HL-60 (cell line): ENCODE measurements around the gene LANCL2.

Experiments used
- DNase-seq, 2 experiments: peaks; one replicate each; pipeline ENCODE4 v3.0.0-alpha.2; 2010 to 2020; ENCODE audit warnings: low read depth in 1 of 2, low spot score in 1 of 2
- H3K27ac ChIP-seq: fragments of 250-450 bp; sonication (Bioruptor Pico); replicated peaks from 2 replicates; pipeline ENCODE4 v1.5.1; 2020; ENCODE audit warnings: mild to moderate bottlenecking, moderate library complexity
- H3K27me3 ChIP-seq: fragments of 250-450 bp; sonication (Bioruptor Pico); 2 replicates; pipeline ENCODE4 v1.5.1; 2021; ENCODE audit warnings: mild to moderate bottlenecking, moderate library complexity; ENCODE audit not compliant: insufficient read depth, poor library complexity, severe bottlenecking
- H3K4me3 ChIP-seq: replicated peaks from 2 replicates; pipeline ENCODE4 v1.5.1; 2011; ENCODE audit warnings: mild to moderate bottlenecking, control low read depth, low read length; ENCODE audit not compliant: insufficient read depth
- GABPA ChIP-seq: IDR thresholded peaks from 2 replicates; pipeline ENCODE4 v1.6.1; 2012; ENCODE audit warnings: low read depth
- POLR2AphosphoS5 ChIP-seq: IDR thresholded peaks from 2 replicates; pipeline ENCODE4 v1.6.1; 2012; ENCODE audit warnings: low read depth
- SPI1 ChIP-seq: IDR thresholded peaks from 2 replicates; pipeline ENCODE4 v1.6.1; 2012; ENCODE audit warnings: low read depth, mild to moderate bottlenecking, borderline replicate concordance
- TF ChIP-seq, protein P1 (sequence below): IDR thresholded peaks from one replicate; pipeline ENCODE4 v1.5.1; 2011; ENCODE audit warnings: low read length, control low read depth, inconsistent platforms; ENCODE audit not compliant: insufficient read depth
- TF ChIP-seq, protein P2 (sequence below): IDR thresholded peaks from 2 replicates; pipeline ENCODE4 v1.6.1; 2012; ENCODE audit warnings: low read depth; ENCODE audit not compliant: insufficient replicate concordance

The LANCL2 gene

DNA sequence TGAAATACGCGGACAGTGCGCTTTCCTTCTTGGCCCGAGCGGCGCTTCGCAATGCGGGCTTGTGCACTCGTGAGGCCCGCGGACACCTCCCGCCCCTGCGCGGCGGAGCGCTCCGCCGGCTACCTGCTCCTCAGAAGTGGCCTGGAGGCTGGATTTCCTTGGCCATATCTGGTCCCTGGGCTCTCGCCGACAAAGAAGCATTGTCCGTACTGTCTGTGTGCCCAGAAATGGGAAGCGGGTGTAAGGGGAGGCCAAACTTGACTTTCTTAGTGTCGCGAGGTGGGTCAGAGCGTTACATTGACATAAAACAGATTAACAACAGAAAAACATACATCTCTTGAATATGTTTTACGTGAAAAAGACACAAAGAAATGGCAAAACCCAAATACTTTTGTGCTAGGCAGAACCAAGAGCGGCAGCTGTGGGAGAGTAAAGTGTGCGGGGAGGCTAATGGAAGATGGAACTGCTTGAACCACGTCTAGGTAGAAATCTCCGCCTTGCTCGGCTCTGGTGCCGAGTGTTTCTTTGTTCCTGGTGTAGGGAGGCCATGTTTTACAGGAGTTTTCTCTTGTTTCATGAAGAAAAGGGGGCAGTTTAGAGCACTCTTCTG lies 1.4 kb downstream of the LANCL2 start:
- peak overlapping the region; percentile 100 for H3K27ac ChIP-seq
- peak overlapping the region; percentile 90 for H3K4me3 ChIP-seq
- peak in 1 of 2 experiments; percentile 49 for DNase-seq
- H3K27me3 ChIP-seq = no peaks in the 10 kb centered on the region
- TF ChIP-seq, protein P1, sequence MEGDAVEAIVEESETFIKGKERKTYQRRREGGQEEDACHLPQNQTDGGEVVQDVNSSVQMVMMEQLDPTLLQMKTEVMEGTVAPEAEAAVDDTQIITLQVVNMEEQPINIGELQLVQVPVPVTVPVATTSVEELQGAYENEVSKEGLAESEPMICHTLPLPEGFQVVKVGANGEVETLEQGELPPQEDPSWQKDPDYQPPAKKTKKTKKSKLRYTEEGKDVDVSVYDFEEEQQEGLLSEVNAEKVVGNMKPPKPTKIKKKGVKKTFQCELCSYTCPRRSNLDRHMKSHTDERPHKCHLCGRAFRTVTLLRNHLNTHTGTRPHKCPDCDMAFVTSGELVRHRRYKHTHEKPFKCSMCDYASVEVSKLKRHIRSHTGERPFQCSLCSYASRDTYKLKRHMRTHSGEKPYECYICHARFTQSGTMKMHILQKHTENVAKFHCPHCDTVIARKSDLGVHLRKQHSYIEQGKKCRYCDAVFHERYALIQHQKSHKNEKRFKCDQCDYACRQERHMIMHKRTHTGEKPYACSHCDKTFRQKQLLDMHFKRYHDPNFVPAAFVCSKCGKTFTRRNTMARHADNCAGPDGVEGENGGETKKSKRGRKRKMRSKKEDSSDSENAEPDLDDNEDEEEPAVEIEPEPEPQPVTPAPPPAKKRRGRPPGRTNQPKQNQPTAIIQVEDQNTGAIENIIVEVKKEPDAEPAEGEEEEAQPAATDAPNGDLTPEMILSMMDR = no peak
- no peak for TF ChIP-seq GABPA

DNA sequence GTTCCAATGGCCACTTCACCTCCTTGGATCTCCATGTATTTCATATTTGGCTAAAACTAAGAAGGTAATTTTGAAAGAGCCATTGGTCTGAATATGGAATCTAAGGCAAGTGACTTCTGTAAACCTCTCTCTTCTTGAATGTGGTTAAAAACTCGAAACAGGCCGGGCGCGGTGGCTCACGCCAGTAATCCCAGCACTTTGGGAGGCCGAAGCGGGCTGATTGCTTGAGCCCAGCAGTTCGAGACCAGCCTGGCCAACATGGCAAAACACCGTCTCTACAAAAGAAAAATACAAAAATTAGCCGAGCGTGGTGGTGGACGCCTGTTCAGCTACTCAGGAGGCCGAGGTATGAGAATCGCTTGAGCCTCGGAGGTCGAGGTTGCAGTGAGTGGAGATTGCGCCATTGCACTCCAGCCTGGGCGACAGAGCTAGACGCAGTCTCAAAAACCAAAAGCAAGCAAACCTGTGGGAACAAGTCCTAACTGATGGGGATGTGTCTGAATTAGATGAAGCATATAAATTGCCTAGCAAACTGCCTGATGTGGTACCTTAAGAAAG lies 2.2 kb downstream of the LANCL2 start:
- Histone ChIP-seq H3K27me3 (no peaks in the 10 kb centered on the region), H3K4me3 (peak overlapping the region; percentile 90), H3K27ac (peak overlapping the region; percentile 100)
- no peak for DNase-seq
- TF ChIP-seq SPI1 (no peak), GABPA (no peak), POLR2AphosphoS5 (no peak)
- TF ChIP-seq, protein P2, sequence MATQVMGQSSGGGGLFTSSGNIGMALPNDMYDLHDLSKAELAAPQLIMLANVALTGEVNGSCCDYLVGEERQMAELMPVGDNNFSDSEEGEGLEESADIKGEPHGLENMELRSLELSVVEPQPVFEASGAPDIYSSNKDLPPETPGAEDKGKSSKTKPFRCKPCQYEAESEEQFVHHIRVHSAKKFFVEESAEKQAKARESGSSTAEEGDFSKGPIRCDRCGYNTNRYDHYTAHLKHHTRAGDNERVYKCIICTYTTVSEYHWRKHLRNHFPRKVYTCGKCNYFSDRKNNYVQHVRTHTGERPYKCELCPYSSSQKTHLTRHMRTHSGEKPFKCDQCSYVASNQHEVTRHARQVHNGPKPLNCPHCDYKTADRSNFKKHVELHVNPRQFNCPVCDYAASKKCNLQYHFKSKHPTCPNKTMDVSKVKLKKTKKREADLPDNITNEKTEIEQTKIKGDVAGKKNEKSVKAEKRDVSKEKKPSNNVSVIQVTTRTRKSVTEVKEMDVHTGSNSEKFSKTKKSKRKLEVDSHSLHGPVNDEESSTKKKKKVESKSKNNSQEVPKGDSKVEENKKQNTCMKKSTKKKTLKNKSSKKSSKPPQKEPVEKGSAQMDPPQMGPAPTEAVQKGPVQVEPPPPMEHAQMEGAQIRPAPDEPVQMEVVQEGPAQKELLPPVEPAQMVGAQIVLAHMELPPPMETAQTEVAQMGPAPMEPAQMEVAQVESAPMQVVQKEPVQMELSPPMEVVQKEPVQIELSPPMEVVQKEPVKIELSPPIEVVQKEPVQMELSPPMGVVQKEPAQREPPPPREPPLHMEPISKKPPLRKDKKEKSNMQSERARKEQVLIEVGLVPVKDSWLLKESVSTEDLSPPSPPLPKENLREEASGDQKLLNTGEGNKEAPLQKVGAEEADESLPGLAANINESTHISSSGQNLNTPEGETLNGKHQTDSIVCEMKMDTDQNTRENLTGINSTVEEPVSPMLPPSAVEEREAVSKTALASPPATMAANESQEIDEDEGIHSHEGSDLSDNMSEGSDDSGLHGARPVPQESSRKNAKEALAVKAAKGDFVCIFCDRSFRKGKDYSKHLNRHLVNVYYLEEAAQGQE = no peak
- TF ChIP-seq, protein P1 = no peak

DNA sequence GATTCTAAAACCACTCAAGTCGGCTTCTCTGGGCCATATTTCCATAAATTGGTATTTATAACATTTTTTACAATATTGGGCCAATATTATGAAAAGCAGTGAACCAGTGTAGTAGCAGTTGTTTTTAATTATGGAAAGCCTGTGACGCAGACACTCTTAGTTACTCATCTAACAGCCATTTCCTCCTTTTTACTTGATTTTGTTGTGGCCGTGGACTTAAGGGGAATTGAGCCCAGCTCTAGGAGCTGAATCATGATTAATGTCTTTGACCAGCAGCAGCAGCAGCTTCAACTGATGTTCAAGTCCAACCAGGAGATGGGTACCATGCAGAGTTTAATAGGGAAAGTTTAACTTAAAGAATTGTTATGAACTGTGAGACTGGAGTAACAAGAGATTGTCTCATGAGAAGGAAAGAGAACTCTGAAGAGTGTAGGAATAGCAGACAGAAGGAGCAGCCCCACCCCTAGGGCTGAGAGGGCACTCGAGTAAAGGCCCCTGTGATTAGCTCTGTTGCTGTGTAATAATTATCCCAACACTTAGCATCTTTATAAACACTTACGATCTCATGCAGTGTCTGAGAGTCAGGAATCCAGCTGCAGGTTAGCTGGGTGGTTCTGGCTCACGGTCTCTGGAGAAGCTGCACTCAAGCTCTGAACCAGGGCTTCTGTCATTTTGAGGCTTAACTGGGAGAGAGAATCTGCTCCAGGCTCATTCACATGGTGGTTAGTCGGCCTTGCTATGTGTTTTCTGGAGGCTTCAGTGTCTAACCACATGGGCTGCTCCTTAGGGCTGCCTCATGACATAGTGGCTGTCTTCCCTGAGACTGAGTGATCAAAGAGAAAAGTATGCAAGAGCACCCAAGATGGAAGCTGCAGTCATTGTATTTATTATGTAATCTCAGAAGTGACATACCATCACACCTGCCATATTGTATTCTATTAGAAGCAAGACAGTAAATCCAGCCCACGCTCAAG lies 4.6 kb downstream of the LANCL2 start:
- Histone ChIP-seq H3K4me3 (no peak overlapping the region), H3K27ac (no peak overlapping the region), H3K27me3 (no peaks in the 10 kb centered on the region)
- no peak for DNase-seq
- TF ChIP-seq, protein P2 = no peak
- TF ChIP-seq, protein P1 = no peak
- TF ChIP-seq GABPA = no peak
- no peak for TF ChIP-seq SPI1
- no peak for TF ChIP-seq POLR2AphosphoS5
